BJ (cell line): ENCODE results near the gene ALOX15B. TPM values are rescaled to one million over a fixed set of nuclear protein-coding genes. Genes with fewer than 3 reads are reported as not detected.
"Not testable (repeated sequence)": the region's sequence is repeated elsewhere in the genome, so short reads cannot be mapped to it uniquely, and the experiment has no call there.

Experiments used
- CTCF ChIA-PET: fragments of 350-600 bp; formaldehyde crosslinking; extraction: SDS; loops from one replicate; lab custom pipeline; 2021; ENCODE audit warnings: antibody characterized with exemption, inconsistent platforms; lab: Yijun Ruan, JAX
- POLR2A ChIA-PET: fragments of 300-600 bp; sonication (Branson Sonifier 250); formaldehyde crosslinking; extraction: SDS; loops from one replicate; lab custom pipeline; 2021; ENCODE audit warnings: antibody characterized with exemption; lab: Charles Lee
- DNase-seq: peaks from one replicate; pipeline ENCODE4 v3.0.0-alpha.2; 2011; ENCODE audit warnings: low read depth
- H3K27me3 ChIP-seq: 2 replicates; pipeline ENCODE4 v1.6.0; 2011; ENCODE audit warnings: low read length; ENCODE audit not compliant: control insufficient read depth, insufficient read depth
- H3K36me3 ChIP-seq: 2 replicates; pipeline ENCODE4 v1.5.1; 2011; ENCODE audit warnings: low read length; ENCODE audit not compliant: control insufficient read depth, insufficient read depth
- H3K4me3 ChIP-seq: 2 replicates; pipeline ENCODE4 v1.5.1; 2011; ENCODE audit warnings: low read depth, mild to moderate bottlenecking, control low read depth, low read length
- polyA plus RNA-seq: library from polyadenylated mRNA; depleted of rRNA; stranded (reverse); fragments of >200 nt; gene quantifications from 2 replicates; pipeline ENCODE4 v1.2.3, GENCODE V29; 2011
- TF ChIP-seq, protein P1 (sequence below): IDR thresholded peaks from 2 replicates; pipeline ENCODE4 v1.5.1; 2011; ENCODE audit warnings: low read depth, mild to moderate bottlenecking, control low read depth, inconsistent platforms, low read length, moderate library complexity; ENCODE audit not compliant: insufficient read depth

ALOX15B gene
- polyA plus RNA-seq, 1 experiment, result not detected

DNA sequence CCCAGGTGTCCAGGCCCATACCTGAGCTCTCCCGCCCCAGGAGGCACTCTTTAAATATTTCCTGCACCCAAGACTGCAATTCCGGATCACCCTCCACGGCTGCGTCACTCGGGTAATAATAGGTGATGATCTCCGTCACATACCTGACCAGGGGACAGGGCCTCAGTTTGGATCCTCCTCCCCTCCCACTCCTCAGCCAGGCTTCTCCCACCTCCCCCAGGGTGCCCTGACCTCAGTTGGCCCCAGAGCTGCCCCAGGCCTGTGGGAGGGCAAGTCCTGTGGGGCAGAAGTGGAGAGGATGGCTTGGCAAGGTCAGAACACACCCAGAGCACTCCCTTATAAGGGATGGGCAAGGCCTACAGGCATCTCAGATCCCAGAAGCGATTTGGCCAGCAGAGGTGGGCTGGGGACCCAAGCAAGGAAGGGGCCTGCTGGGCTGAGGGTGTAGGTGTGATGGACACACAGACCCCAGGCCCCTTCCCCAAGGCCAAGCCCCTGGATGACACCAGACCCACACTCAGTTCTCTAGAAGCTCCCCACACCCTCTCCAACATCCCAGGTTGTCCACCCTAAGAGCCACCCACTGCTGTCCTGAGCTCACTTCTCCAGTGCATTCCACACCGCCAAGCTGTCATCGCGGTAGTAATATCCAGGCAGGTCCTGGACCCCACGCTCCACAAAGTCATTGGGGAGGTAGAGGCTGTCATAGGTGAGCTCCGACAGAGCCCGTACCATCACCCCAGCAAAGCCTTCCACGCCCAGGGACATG lies 36.9 kb downstream of the ALOX15B start:
- DNase-seq, result no peak
- TF ChIP-seq, protein P1, sequence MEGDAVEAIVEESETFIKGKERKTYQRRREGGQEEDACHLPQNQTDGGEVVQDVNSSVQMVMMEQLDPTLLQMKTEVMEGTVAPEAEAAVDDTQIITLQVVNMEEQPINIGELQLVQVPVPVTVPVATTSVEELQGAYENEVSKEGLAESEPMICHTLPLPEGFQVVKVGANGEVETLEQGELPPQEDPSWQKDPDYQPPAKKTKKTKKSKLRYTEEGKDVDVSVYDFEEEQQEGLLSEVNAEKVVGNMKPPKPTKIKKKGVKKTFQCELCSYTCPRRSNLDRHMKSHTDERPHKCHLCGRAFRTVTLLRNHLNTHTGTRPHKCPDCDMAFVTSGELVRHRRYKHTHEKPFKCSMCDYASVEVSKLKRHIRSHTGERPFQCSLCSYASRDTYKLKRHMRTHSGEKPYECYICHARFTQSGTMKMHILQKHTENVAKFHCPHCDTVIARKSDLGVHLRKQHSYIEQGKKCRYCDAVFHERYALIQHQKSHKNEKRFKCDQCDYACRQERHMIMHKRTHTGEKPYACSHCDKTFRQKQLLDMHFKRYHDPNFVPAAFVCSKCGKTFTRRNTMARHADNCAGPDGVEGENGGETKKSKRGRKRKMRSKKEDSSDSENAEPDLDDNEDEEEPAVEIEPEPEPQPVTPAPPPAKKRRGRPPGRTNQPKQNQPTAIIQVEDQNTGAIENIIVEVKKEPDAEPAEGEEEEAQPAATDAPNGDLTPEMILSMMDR, result no peak
- ChIA-PET POLR2A (no interaction called here), CTCF (interaction anchor here (0.9 to 6.4 kb wide), 8 partner anchors 9 to 224 kb away, joined by 3 to 72 read pairs (median 42); partner anchors contain the start of genes ALOX12B and ALOXE3)
- H3K27me3 ChIP-seq, result peaks cover 51% of the 10 kb centered on the region
- no peak overlapping the region for H3K4me3 ChIP-seq
- no peaks in the 10 kb centered on the region for H3K36me3 ChIP-seq

DNA sequence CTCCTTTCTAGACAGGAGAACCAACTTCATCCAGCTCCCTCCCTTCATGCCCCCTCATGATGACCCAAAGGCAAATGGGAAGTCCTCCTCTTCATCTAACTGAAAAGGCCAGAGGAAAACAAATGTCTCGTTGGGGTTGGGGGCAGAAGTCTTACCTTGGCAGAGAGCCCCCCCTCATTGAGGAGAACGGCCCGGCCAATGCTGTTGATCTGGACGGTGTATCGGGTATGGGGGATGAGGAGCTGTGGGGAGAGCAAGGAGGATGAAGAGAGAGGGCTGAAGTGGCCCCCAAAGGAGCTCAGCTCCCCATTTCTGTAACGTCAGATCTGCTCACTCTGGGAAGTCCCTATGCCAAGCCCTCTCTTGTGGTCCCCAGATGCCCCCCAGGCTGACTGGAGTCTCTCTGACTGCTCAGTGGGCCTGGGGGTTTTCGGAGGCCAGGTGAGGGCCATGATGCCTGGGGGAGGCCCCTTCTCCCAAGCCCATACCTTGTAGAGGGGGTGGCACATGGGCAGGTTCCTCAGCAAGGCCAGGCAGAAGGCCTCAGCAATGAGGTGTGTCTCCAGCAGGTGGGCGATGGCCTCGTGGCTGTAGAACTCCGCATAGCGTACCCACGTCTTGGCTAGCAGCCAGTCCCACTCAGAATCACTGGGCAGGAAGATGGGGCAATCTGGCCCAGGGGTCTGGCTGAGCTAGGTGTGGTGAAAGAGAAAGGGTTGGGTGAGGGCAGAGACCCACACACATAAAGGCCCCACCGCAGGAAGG lies 37.8 kb downstream of the ALOX15B start:
- ChIA-PET CTCF (interaction anchor here (0.9 to 6.4 kb wide), 7 partner anchors 15 to 223 kb away, joined by 3 to 63 read pairs (median 4); partner anchors contain the start of gene ALOXE3), POLR2A (no interaction called here)
- TF ChIP-seq, protein P1, result no peak
- DNase-seq, result no peak
- no peaks in the 10 kb centered on the region for H3K36me3 ChIP-seq
- H3K27me3 ChIP-seq, result peaks cover 44% of the 10 kb centered on the region
- H3K4me3 ChIP-seq, result no peak overlapping the region

DNA sequence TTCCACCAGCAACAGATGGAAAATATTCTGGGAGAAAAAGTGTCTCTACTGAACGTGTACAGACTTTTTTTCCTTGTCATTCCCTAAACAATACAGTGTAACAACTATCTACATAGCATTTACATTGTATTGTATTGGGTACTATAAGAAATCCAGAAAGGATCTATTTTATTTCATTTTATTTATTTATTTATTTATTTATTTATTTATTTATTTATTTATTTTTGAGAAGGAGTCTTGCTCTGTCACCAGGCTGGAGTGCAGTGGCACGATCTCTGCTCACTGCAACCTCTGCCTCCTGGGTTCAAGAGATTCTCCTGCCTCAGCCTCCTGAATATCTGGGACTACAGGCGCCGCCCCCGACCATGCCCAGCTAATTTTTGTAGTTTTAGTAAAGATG lies 39.1 kb downstream of the ALOX15B start:
- H3K36me3 ChIP-seq, H3K4me3 ChIP-seq, POLR2A ChIA-PET, DNase-seq: not testable (repeated sequence)
- CTCF ChIA-PET, result interaction anchor here (1.1 to 5.5 kb wide), 5 partner anchors 14 to 592 kb away, joined by 3 to 63 read pairs (median 5); no protein-coding TSS in a partner anchor
- H3K27me3 ChIP-seq, result peaks cover 35% of the 10 kb centered on the region

DNA sequence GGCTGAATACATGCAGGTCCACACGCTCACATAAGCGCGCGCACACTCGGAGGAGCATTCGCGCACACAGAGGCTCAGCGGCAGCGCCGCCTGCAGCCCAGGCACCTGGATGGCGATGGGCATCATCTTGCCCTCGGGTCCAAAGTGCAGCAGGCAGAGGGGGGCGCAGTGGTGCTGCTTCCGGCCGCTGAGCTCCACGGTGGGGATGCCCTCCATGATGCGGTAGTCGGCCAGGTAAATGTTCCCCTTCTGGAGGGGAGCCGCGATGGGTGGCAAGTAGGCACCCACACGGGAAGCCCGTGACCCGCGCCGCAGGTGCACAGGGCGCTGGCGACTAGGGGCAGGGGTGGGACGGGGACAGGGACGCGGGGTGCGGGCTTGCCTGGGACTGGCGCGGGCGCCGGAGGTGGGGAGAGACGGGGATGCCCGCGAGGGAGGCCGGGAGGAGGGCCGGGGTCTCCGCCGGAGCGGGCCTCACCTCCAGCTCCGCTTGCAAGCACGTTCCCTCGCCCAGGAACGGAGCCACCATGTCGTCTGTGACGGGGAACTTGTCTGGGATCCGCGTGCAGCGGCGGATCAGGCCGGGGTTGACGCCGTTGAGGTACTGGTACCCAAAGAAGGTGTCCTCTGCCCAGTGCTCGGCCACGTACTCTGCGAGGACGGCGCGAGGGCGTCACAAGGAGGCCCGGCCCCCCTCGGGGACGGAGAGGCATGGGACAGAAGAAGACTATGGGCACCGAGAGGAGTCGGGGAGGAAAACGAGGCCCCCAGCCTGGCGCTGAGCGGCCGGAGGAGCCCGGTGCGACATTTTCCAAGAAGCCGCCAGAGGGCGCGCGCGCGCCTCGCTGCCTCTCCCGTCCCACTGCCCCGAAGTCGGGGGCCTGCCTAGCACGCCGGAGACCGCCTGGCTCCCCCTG lies 40.7 kb downstream of the ALOX15B start:
- no peak for DNase-seq
- POLR2A ChIA-PET, result no interaction called here
- CTCF ChIA-PET, result interaction anchor here (0.7 to 5.5 kb wide), 17 partner anchors 9 to 40 kb away, joined by 3 to 41 read pairs (median 5); partner anchors contain the start of gene ALOXE3
- Histone ChIP-seq H3K4me3 (peak overlapping the region; percentile 44), H3K27me3 (peaks cover 21% of the 10 kb centered on the region), H3K36me3 (no peaks in the 10 kb centered on the region)
- TF ChIP-seq, protein P1, result peak; percentile 95

DNA sequence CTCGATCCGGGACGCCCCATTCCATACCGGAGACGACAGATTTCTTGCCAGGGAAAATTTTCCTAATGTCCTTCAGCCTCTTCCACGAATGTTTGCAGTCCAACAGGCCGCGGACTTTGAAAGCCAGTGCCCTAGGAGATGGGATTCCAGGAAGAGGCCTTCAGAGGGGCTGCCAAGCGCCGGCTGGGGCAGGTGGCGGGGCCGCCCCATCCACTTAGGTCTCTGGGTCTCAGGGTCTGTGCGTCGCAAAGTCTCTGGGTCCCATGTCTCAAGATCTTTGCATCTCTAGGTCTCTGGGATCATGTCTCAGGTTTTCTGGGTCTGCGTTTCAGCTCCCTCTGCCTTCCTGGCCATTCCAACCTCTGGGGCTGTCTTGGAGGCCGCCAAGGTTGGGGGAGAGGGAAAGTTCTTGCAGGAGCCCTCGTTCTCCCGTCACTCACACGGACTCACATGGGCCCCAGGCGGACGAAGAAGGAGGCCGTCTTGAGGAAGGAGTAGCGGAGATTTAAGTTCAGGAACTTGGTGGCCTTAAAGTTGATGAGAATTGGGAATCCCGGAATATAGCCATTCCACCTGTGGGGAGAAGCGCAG lies 41.4 kb downstream of the ALOX15B start:
- H3K27me3 ChIP-seq, result peaks cover 20% of the 10 kb centered on the region
- CTCF ChIA-PET, result interaction anchor here (0.6 to 5.5 kb wide), 14 partner anchors 9 to 39 kb away, joined by 3 to 41 read pairs (median 4); no protein-coding TSS in a partner anchor
- no peaks in the 10 kb centered on the region for H3K36me3 ChIP-seq
- TF ChIP-seq, protein P1, result no peak
- no peak for DNase-seq
- H3K4me3 ChIP-seq, result no peak overlapping the region
- POLR2A ChIA-PET, result no interaction called here
